ENCODE measurements around the gene TSPAN31. TPM values are rescaled to one million over a fixed set of nuclear protein-coding genes. Genes with fewer than 3 reads are reported as not detected.

TSPAN31 gene
- total and polyA plus RNA-seq, 9 of the 15 experiments (the other 6 are each of a cell fraction or from before 2014, with no cell fraction given), result 11.3 to 26.4 (median 14.3) TPM

- TF ChIP-seq ASH1L (IDR thresholded peaks at IDR 0.05; ENCODE audit: borderline replicate concordance, low read depth, partially characterized antibody), result peak; percentile 85
- peak; percentile 85 to 88 for TF ChIP-seq NRF1 (conservative IDR thresholded peaks at IDR 0.05 in 1 of 2, IDR thresholded peaks at IDR 0.05 in 1 of 2)
- peak; percentile 9; the same call in 1 of the 2 replicates for TF ChIP-seq SMAD4 (CRISPR knock-in tag; conservative IDR thresholded peaks at IDR 0.05)
- no peak for TF ChIP-seq ZNF431 (CRISPR knock-in tag; IDR thresholded peaks at IDR 0.05)
- no peak for TF ChIP-seq EZH2 (IDR thresholded peaks at IDR 0.05; ENCODE audit: borderline replicate concordance, low read depth, low read length)
- TF ChIP-seq JUN (IDR thresholded peaks at IDR 0.05; ENCODE audit: borderline replicate concordance, low read depth, low read length), result peak; percentile 45
- no peak; the same call in 1 of the 2 replicates for TF ChIP-seq JUN (CRISPR knock-in tag; IDR thresholded peaks at IDR 0.05; ENCODE audit: borderline replicate concordance)
- peak in 1 of 2 experiments; percentile 16; a peak in 2 of 4 replicates for TF ChIP-seq SIN3A (IDR thresholded peaks at IDR 0.05; ENCODE audit: borderline replicate concordance in 2 of 2, control insufficient read depth in 1 of 2, low read depth in 2 of 2, low read length in 2 of 2)
- 0 out of 2 replicates have a peak, but pooled peaks have one; percentile 5 for TF ChIP-seq PTBP1 (IDR thresholded peaks at IDR 0.05; ENCODE audit: low read depth, low read length)
- TF ChIP-seq NEUROD1 (IDR thresholded peaks at IDR 0.05; ENCODE audit: borderline replicate concordance, low read depth, low read length, partially characterized antibody), result peak; percentile 64
- TF ChIP-seq GABPA (tag; conservative IDR thresholded peaks at IDR 0.05; ENCODE audit: low read depth), result peak; percentile 91
- TF ChIP-seq TFAP4 (CRISPR knock-in tag; IDR thresholded peaks at IDR 0.05; ENCODE audit: borderline replicate concordance), result peak; percentile 64; the same call in 1 of the 2 replicates
- TF ChIP-seq ZNF445 (CRISPR knock-in tag; IDR thresholded peaks at IDR 0.05; ENCODE audit: low read depth), result no peak
- peak; percentile 92 for TF ChIP-seq PBX2 (CRISPR knock-in tag; IDR thresholded peaks at IDR 0.05; ENCODE audit: low read depth)
- peak; percentile 98 for TF ChIP-seq PBX2 (tag; conservative IDR thresholded peaks at IDR 0.05; ENCODE audit: low read depth)
- TF ChIP-seq MCM5 (IDR thresholded peaks at IDR 0.05; ENCODE audit: low read depth), result no peak
- TF ChIP-seq SIRT6 (IDR thresholded peaks at IDR 0.05; ENCODE audit: low read depth, low read length), result peak; percentile 80
- peak in 2 of 3 experiments; percentile 43 to 88; a peak in 3 of 6 replicates for TF ChIP-seq ZBTB11 (CRISPR knock-in tag; IDR thresholded peaks at IDR 0.05)
These were observed at the start of gene TSPAN31 (continued) for GRCh38 chr12:57744777-57745484.

Measured in K562 (cell line).